ENCODE results near the gene ERVH48-1. TPM values are rescaled to one million over a fixed set of nuclear protein-coding genes. Genes with fewer than 3 reads are reported as not detected.
"Not testable (repeated sequence)": the region's sequence is repeated elsewhere in the genome, so short reads cannot be mapped to it uniquely, and the experiment has no call there.

Gene ERVH48-1
- total and polyA plus RNA-seq, 2 donors from 2014 or later: not detected

GRCh38 chr21:42962380-42963007, 37.1 kb upstream of the ERVH48-1 start:
- Histone ChIP-seq H3K27me3 (ENCODE audit: control insufficient read depth, insufficient read depth, low read length) (no peaks in the 10 kb centered on the region), H3K9me3 (ENCODE audit: control insufficient read depth in 2 of 3, insufficient read depth in 1 of 3, low read length in 3 of 3) (no peaks in the 10 kb centered on the region), H3K4me3 (ENCODE audit: low read length in 3 of 3) (no peak overlapping the region), H3K4me1 (ENCODE audit: control insufficient read depth in 2 of 3, insufficient read depth in 2 of 3, low read depth in 1 of 3, low read length in 3 of 3) (no peaks in the 10 kb centered on the region), H3K9ac (ENCODE audit: low read length in 3 of 3) (no peak overlapping the region), H3K27ac (ENCODE audit: low read depth in 2 of 2, low read length in 2 of 2) (no peak overlapping the region), H3K36me3 (ENCODE audit: control insufficient read depth in 2 of 3, insufficient read depth in 3 of 3, low read length in 3 of 3) (no peaks in the 10 kb centered on the region)
- no peak for TF ChIP-seq CTCF (IDR thresholded peaks at IDR 0.05; ENCODE audit: borderline replicate concordance, extremely low read depth, insufficient read depth)
- no peak for FAIRE-seq
- DNase-seq: no peak
- intact Hi-C loops (cut with DNase I): no loop called here

- Histone ChIP-seq H3K9ac (ENCODE audit: low read length in 3 of 3) (no peak overlapping the region), H3K27me3 (ENCODE audit: control insufficient read depth, insufficient read depth, low read length) (no peaks in the 10 kb centered on the region), H3K27ac (ENCODE audit: low read depth in 2 of 2, low read length in 2 of 2) (no peak overlapping the region), H3K36me3 (ENCODE audit: control insufficient read depth in 2 of 3, insufficient read depth in 3 of 3, low read length in 3 of 3) (no peaks in the 10 kb centered on the region), H3K4me3 (ENCODE audit: low read length in 3 of 3) (no peak overlapping the region), H3K9me3 (ENCODE audit: control insufficient read depth in 2 of 3, insufficient read depth in 1 of 3, low read length in 3 of 3) (no peaks in the 10 kb centered on the region), H3K4me1 (ENCODE audit: control insufficient read depth in 2 of 3, insufficient read depth in 2 of 3, low read depth in 1 of 3, low read length in 3 of 3) (no peaks in the 10 kb centered on the region)
- DNase-seq (no peak), FAIRE-seq (no peak)
- intact Hi-C loops (cut with DNase I): no loop called here
- TF ChIP-seq CTCF (IDR thresholded peaks at IDR 0.05; ENCODE audit: borderline replicate concordance, extremely low read depth, insufficient read depth): no peak
Observed at GRCh38 chr21:42959728-42960127, 34.3 kb upstream of the ERVH48-1 start.

GRCh38 chr21:42958122-42958521, 32.7 kb upstream of the ERVH48-1 start:
- DNase-seq; H3K9me3 ChIP-seq (ENCODE audit: control insufficient read depth in 2 of 3, insufficient read depth in 1 of 3, low read length in 3 of 3); H3K36me3 ChIP-seq (ENCODE audit: control insufficient read depth in 2 of 3, insufficient read depth in 3 of 3, low read length in 3 of 3); H3K9ac ChIP-seq (ENCODE audit: low read length in 3 of 3); intact Hi-C loops (cut with DNase I); FAIRE-seq; H3K4me1 ChIP-seq (ENCODE audit: control insufficient read depth in 2 of 3, insufficient read depth in 2 of 3, low read depth in 1 of 3, low read length in 3 of 3); H3K27me3 ChIP-seq (ENCODE audit: control insufficient read depth, insufficient read depth, low read length); H3K27ac ChIP-seq (ENCODE audit: low read depth in 2 of 2, low read length in 2 of 2); H3K4me3 ChIP-seq (ENCODE audit: low read length in 3 of 3): not testable (repeated sequence)

- H3K27ac ChIP-seq (ENCODE audit: low read depth in 2 of 2, low read length in 2 of 2): no peak overlapping the region
- no peak for FAIRE-seq
Observed at GRCh38 chr21:42956824-42957630, 31.6 kb upstream of the ERVH48-1 start.

GRCh38 chr21:42951193-42951592, 25.8 kb upstream of the ERVH48-1 start:
- H3K4me1 ChIP-seq (ENCODE audit: control insufficient read depth in 2 of 3, insufficient read depth in 2 of 3, low read depth in 1 of 3, low read length in 3 of 3); FAIRE-seq; H3K27ac ChIP-seq (ENCODE audit: low read depth in 2 of 2, low read length in 2 of 2); intact Hi-C loops (cut with DNase I); DNase-seq; H3K9me3 ChIP-seq (ENCODE audit: control insufficient read depth in 2 of 3, insufficient read depth in 1 of 3, low read length in 3 of 3); H3K9ac ChIP-seq (ENCODE audit: low read length in 3 of 3); H3K4me3 ChIP-seq (ENCODE audit: low read length in 3 of 3); H3K36me3 ChIP-seq (ENCODE audit: control insufficient read depth in 2 of 3, insufficient read depth in 3 of 3, low read length in 3 of 3); H3K27me3 ChIP-seq (ENCODE audit: control insufficient read depth, insufficient read depth, low read length): not testable (repeated sequence)

More at GRCh38 chr21:42956824-42957630, 31.6 kb upstream of the ERVH48-1 start:
- intact Hi-C loops (cut with DNase I): no loop called here
- Histone ChIP-seq H3K4me3 (ENCODE audit: low read length in 3 of 3) (no peak overlapping the region), H3K4me1 (ENCODE audit: control insufficient read depth in 2 of 3, insufficient read depth in 2 of 3, low read depth in 1 of 3, low read length in 3 of 3) (no peaks in the 10 kb centered on the region), H3K9me3 (ENCODE audit: control insufficient read depth in 2 of 3, insufficient read depth in 1 of 3, low read length in 3 of 3) (no peaks in the 10 kb centered on the region), H3K27me3 (ENCODE audit: control insufficient read depth, insufficient read depth, low read length) (no peaks in the 10 kb centered on the region), H3K9ac (ENCODE audit: low read length in 3 of 3) (no peak overlapping the region), H3K36me3 (ENCODE audit: control insufficient read depth in 2 of 3, insufficient read depth in 3 of 3, low read length in 3 of 3) (no peaks in the 10 kb centered on the region)
- no peak for TF ChIP-seq CTCF (IDR thresholded peaks at IDR 0.05; ENCODE audit: borderline replicate concordance, extremely low read depth, insufficient read depth)
- DNase-seq: no peak
